SH-SY5Y (cell line): ENCODE data around the gene HRG.

ENCODE experiments used
- GATA2 ChIP-seq: IDR thresholded peaks from 2 replicates; pipeline ENCODE4 v1.6.1; 2011; ENCODE audit warnings: mild to moderate bottlenecking, low read depth, low read length
- GATA3 ChIP-seq: IDR thresholded peaks from 2 replicates; pipeline ENCODE4 v1.6.1; 2011; ENCODE audit warnings: low read depth, mild to moderate bottlenecking, low read length, moderate library complexity

HRG gene

GRCh38 chr3:186630950-186631641 lies 34.7 kb upstream of the HRG start:
- no peak for TF ChIP-seq GATA3
- no peak for TF ChIP-seq GATA2

GRCh38 chr3:186633481-186633880 lies 32.3 kb upstream of the HRG start:
- TF ChIP-seq GATA2: no peak
- TF ChIP-seq GATA3: no peak

- TF ChIP-seq GATA2 (no peak), GATA3 (no peak)
These were observed 30.3 kb upstream of the HRG start for GRCh38 chr3:186635532-186635931.

DNA sequence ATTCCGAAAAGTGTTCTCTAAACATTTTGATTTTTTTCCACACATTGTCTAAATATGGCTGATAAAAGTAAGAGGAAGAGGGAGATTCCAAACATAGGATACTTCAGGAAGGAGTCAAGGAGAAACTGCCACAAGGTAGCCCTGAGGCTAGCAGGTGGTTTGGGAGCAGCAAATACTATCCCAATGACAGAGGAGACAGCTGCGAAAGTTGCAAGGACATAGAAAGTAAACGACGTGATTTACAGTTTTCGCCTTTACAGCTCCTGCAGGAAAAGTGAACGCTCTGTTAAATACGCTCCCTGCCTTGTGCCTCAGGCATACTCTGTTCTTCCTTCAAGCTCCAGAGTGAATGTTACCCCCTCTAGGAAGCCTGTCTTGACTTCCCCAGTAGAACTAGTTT lies 29.3 kb upstream of the HRG start:
- TF ChIP-seq GATA3 (no peak), GATA2 (no peak)

DNA sequence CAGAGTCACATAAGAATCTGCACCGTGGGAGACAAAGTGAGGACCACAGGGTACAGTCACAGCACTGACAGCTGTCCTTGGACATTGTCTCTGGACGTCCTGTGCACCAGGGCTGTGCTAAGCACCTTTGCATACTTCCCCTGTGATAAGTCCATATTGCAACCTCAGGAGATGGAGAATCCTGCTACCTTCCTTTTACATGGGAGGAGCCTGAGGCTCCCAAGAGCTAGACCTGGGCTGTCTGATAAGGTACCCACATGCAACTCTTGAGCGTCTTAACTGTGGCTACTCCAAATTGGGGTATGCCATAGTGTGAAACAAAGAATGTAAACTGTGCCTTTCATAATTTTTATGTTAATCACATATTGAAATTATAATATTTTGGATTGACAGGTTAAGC lies 28.1 kb upstream of the HRG start:
- TF ChIP-seq GATA2: no peak
- TF ChIP-seq GATA3: no peak

DNA sequence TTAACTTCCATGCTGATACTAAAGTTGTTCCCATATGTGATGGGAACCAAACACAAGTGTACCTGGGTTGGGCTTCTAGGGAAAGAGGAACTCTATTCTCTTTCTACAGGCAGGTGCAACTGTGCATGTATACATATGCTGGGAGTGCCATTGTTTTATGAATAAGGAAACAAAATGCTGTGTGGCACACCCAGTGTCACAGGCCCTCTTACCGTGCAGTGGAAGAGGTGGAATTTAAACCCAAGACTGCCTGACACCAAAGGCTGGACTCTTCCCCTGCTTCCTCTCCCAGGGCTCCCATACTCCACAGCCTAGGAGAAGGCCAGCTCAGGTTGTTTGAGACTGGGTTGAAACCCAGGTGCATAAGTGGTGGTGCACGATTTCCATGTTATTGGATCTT lies 27.6 kb upstream of the HRG start:
- TF ChIP-seq GATA2 (no peak), GATA3 (no peak)

DNA sequence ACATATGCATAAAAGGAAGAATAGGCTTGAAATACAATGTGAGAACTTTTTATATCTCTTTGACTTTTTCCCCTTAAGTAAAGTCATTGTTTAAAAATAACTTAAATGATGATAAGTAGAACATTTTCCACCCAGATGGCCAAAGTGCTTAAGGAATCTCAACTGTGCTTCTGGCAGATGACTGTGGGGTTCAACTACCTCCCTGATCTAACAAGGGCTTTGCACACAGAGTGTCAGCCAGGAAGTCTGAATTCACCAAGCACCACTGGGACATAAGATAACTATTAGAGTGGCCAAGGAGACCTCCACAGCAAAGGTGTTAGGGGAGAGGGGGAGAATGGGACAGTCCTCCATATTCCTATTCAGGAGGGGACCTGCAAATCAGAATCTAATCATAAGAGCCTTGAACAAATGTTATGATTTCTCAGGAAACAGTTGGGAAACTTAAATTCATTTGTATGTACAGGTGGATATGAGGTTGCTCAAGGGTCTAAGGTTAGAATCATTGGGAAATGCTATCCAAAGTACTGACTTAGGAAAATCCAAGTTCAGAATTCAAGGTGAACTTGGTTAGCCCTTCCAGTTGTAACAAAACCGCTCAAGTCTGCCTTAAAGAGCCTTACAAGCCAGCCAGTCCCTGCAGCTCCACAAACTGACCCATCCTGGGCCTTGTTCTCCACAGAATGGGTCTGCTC lies 25.9 kb upstream of the HRG start, which contains the start of gene FETUB:
Gene FETUB (plus strand): TSS at position 622 of the 695 bp plus-strand sequence. CDS start 62 bp downstream, at position 684.
- TF ChIP-seq GATA2: no peak
- TF ChIP-seq GATA3: no peak

DNA sequence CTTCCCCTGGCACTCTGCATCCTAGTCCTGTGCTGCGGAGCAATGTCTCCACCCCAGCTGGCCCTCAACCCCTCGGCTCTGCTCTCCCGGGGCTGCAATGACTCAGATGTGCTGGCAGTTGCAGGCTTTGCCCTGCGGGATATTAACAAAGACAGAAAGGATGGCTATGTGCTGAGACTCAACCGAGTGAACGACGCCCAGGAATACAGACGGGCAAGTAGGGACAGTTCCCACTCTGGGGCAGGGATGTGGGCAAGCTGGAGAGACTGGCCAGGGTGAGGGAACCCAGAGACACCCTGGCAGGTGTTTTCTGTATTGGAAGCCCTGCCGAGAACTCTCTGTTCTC lies 25.4 kb upstream of the HRG start:
- TF ChIP-seq GATA2 (no peak), GATA3 (no peak)

DNA sequence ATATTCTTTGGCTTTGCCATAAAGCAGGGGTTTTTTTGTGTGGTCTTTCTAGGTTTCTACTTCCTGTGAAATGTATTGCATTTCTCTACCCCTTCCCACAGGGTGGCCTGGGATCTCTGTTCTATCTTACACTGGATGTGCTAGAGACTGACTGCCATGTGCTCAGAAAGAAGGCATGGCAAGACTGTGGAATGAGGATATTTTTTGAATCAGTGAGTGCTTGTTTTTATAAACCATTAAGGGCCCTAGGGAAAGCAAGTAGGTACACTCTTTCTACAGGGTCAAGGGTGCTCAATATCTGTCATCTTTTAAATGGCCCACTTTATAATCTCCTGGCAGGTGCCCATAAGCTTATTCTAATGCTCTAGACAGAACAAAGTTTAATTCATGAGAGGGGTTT lies 24.9 kb upstream of the HRG start:
- no peak for TF ChIP-seq GATA3
- TF ChIP-seq GATA2: no peak

- TF ChIP-seq GATA2 (no peak), GATA3 (no peak)
These were observed 23.8 kb upstream of the HRG start for GRCh38 chr3:186642014-186642413.

GRCh38 chr3:186643493-186643892 lies 22.3 kb upstream of the HRG start:
- TF ChIP-seq GATA3 (no peak), GATA2 (no peak)

DNA sequence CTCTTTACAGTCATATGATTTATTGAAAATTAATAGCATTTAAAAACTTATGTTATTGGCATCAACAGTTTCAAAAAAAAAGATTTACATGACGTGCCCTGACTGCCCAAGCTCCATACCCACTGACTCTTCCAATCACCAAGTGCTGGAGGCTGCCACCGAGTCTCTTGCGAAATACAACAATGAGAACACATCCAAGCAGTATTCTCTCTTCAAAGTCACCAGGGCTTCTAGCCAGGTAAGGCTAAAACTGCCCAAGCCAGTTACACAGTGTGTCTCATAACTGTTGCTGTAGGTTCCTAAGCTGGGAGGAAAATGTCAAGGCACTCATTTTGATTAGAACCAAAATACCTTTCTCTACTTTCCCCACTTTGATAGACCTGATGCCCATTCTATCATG lies 21.1 kb upstream of the HRG start:
- no peak for TF ChIP-seq GATA2
- TF ChIP-seq GATA3: no peak

- no peak for TF ChIP-seq GATA2
- no peak for TF ChIP-seq GATA3
These were observed 19.7 kb upstream of the HRG start for GRCh38 chr3:186646106-186646505.

GRCh38 chr3:186646841-186647240 lies 19.0 kb upstream of the HRG start:
- TF ChIP-seq GATA3 (no peak), GATA2 (no peak)

- no peak for TF ChIP-seq GATA3
- no peak for TF ChIP-seq GATA2
These were observed 17.0 kb upstream of the HRG start for GRCh38 chr3:186648851-186649250.
